Subcutaneous abdominal adipose tissue (tissue), 5 donors: ENCODE results near the gene OPCML.

ENCODE experiments used
- H3K27ac ChIP-seq: one replicate; pipeline ENCODE4 v1.7.0; 2013; ENCODE audit warnings: low read depth, mild to moderate bottlenecking, inconsistent platforms, low read length, moderate library complexity
- H3K27me3 ChIP-seq, 5 donors: one replicate each; pipeline ENCODE4 v1.7.0; 2013; ENCODE audit warnings: low read length in 5 of 5, inconsistent platforms in 1 of 5; ENCODE audit not compliant: control insufficient read depth in 5 of 5, insufficient read depth in 4 of 5
- H3K36me3 ChIP-seq, 5 donors: one replicate each; pipeline ENCODE4 v1.7.0; 2013; ENCODE audit warnings: low read length in 5 of 5; ENCODE audit not compliant: control insufficient read depth in 5 of 5, insufficient read depth in 5 of 5
- H3K4me1 ChIP-seq, 5 donors: one replicate each; pipeline ENCODE4 v1.7.0; 2013; ENCODE audit warnings: low read length in 5 of 5, mild to moderate bottlenecking in 3 of 5, moderate library complexity in 1 of 5; ENCODE audit not compliant: control insufficient read depth in 5 of 5, insufficient read depth in 5 of 5
- H3K4me3 ChIP-seq, 5 donors: one replicate each; pipeline ENCODE4 v1.7.0; 2013; ENCODE audit warnings: low read length in 5 of 5, low read depth in 1 of 5
- H3K9ac ChIP-seq, 5 donors: one replicate each; pipeline ENCODE4 v1.7.0; 2013; ENCODE audit warnings: low read length in 5 of 5, mild to moderate bottlenecking in 4 of 5, moderate library complexity in 3 of 5
- H3K9me3 ChIP-seq, 5 donors: one replicate each; pipeline ENCODE4 v1.7.0; 2013; ENCODE audit warnings: low read length in 5 of 5; ENCODE audit not compliant: control insufficient read depth in 5 of 5
- donor health status: healthy.
- donor health status: healthy.
- donor health status: healthy.
- donor health status: healthy.
- donor health status: healthy.

Gene OPCML

DNA sequence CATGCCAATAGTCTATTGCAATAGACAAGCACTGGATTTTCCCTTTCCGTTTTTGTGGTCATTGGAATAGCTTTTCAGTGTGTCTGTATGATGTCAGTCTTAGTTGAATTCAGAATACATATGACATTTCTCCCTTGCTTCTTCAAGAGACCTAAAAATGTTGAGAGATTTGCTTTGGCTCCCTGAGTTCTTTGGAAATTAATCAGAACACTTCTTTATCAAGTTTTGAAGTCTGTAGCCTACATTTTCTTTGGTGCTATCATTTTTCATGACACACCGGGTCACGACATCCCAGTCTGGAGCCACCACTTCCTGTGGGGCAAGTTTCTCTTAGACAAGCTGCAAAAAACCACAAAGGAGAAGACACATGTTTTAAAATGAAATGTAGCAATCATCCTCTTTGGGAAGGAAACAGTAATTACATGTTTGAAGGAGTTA, 847.1 kb downstream of the OPCML start:
- peaks cover 0 to 18% (median 0%) of the 10 kb centered on the region in 5 donors for H3K4me1 ChIP-seq

DNA sequence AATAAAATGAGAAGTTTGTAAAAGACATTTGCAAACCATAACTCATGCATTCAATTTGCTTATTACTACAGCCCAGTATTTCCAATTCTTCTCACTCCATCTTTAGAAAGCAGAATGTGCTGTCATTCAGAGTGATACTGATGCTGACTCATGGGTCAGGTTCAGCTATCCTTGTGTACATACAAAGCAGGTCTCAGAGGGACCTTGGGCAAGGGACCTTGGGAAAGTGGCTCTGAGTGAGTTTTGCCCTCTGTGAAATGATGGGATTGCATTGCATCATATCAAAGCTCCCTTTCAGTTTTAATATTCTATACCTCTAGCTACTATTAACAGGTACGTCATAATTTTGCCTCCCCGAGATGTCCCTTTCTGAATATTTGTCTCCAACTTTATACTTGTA, 848.7 kb downstream of the OPCML start:
- no peak overlapping the region for H3K9ac ChIP-seq
- no peak overlapping the region for H3K27ac ChIP-seq

More for the DNA sequence above, 847.1 kb downstream of the OPCML start:
- Histone ChIP-seq H3K9ac (no peak overlapping the region), H3K36me3 (no peaks in the 10 kb centered on the region), H3K9me3 (peaks cover 0 to 5% (median 0%) of the 10 kb centered on the region in 5 donors), H3K27ac (no peak overlapping the region), H3K4me3 (no peak overlapping the region), H3K27me3 (peaks cover 0 to 4% (median 0%) of the 10 kb centered on the region in 5 donors)

DNA sequence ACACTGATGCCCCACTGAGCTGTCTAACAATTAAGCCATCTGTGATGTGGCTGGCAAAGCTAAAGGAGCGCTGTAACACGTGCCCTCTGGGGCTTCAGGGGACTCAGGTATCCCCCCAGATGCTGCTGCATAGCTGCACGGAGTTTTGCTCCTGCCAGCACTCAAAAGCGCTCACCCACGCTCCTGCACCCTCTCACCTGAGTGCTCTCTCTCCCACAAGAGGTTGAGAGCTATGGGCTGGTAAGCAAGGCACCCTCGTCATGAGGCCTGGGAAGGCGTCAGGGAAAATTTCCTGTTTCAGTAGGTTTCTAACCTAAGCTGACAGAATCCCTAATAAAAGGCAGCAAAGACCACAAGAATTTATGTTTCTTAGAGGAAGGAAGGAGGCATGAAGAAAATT, 850.3 kb downstream of the OPCML start:
- Histone ChIP-seq H3K4me3 (no peak overlapping the region), H3K27me3 (peaks cover 0 to 4% (median 0%) of the 10 kb centered on the region in 5 donors), H3K36me3 (no peaks in the 10 kb centered on the region), H3K9me3 (peaks cover 0 to 7% (median 0%) of the 10 kb centered on the region in 5 donors), H3K9ac (no peak overlapping the region), H3K4me1 (peaks cover 0 to 18% (median 0%) of the 10 kb centered on the region in 5 donors), H3K27ac (no peak overlapping the region)

More for the DNA sequence above, 848.7 kb downstream of the OPCML start:
- Histone ChIP-seq H3K4me3 (no peak overlapping the region), H3K4me1 (peaks cover 0 to 18% (median 0%) of the 10 kb centered on the region in 5 donors), H3K27me3 (peaks cover 0 to 4% (median 0%) of the 10 kb centered on the region in 5 donors), H3K36me3 (no peaks in the 10 kb centered on the region), H3K9me3 (peaks cover 0 to 5% (median 0%) of the 10 kb centered on the region in 5 donors)

GRCh38 chr11:132680584-132680983, 851.7 kb downstream of the OPCML start:
- peaks cover 0 to 7% (median 0%) of the 10 kb centered on the region in 5 donors for H3K9me3 ChIP-seq
- H3K9ac ChIP-seq = no peak overlapping the region
- H3K27ac ChIP-seq = no peak overlapping the region
- no peak overlapping the region for H3K4me3 ChIP-seq
- peaks cover 0 to 6% (median 0%) of the 10 kb centered on the region in 5 donors for H3K4me1 ChIP-seq
- peaks cover 0 to 4% (median 0%) of the 10 kb centered on the region in 5 donors for H3K27me3 ChIP-seq
- H3K36me3 ChIP-seq = no peaks in the 10 kb centered on the region

GRCh38 chr11:132674151-132674550, 858.1 kb downstream of the OPCML start:
- no peaks in the 10 kb centered on the region for H3K27me3 ChIP-seq
- no peak overlapping the region for H3K27ac ChIP-seq
- H3K4me1 ChIP-seq = peaks cover 0 to 25% (median 0%) of the 10 kb centered on the region in 5 donors
- no peak overlapping the region for H3K9ac ChIP-seq
- peaks cover 0 to 7% (median 0%) of the 10 kb centered on the region in 5 donors for H3K9me3 ChIP-seq
- H3K36me3 ChIP-seq = no peaks in the 10 kb centered on the region
- H3K4me3 ChIP-seq = no peak overlapping the region

- H3K4me3 ChIP-seq = no peak overlapping the region
- no peak overlapping the region for H3K27ac ChIP-seq
- no peaks in the 10 kb centered on the region for H3K9me3 ChIP-seq
- no peaks in the 10 kb centered on the region for H3K36me3 ChIP-seq
- H3K9ac ChIP-seq = no peak overlapping the region
- H3K4me1 ChIP-seq = peaks cover 0 to 25% (median 0%) of the 10 kb centered on the region in 5 donors
- no peaks in the 10 kb centered on the region for H3K27me3 ChIP-seq
Observed at GRCh38 chr11:132671851-132672370, 860.4 kb downstream of the OPCML start.

- Histone ChIP-seq H3K27ac (no peak overlapping the region), H3K4me3 (no peak overlapping the region), H3K36me3 (no peaks in the 10 kb centered on the region)
Observed at GRCh38 chr11:132670921-132671675, 861.2 kb downstream of the OPCML start.

DNA sequence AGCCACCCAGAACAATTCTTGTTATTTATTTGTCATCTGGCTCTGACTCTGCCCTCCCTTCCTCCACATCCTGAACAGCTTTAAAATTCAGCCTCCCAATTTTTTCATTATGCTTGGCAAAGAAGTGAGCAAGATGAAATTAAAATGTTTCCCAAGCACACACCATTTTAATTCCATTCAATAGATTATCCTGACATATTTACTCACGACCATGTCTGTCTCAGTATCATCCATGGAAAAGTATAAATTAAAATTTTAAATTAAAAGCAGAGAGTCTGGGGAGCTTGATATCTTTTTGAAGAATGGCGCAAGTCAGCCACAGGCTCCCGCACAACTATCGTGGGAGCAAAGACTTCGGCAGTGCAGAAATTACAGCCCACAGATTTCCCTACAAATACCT, 862.4 kb downstream of the OPCML start:
- Histone ChIP-seq H3K4me3 (no peak overlapping the region), H3K27me3 (no peaks in the 10 kb centered on the region), H3K9me3 (no peaks in the 10 kb centered on the region), H3K27ac (no peak overlapping the region), H3K4me1 (peaks cover 0 to 25% (median 0%) of the 10 kb centered on the region in 5 donors), H3K36me3 (no peaks in the 10 kb centered on the region), H3K9ac (no peak overlapping the region)

More at GRCh38 chr11:132670921-132671675, 861.2 kb downstream of the OPCML start:
- no peaks in the 10 kb centered on the region for H3K9me3 ChIP-seq
- H3K4me1 ChIP-seq = peaks cover 0 to 25% (median 0%) of the 10 kb centered on the region in 5 donors
- H3K9ac ChIP-seq = no peak overlapping the region
- no peaks in the 10 kb centered on the region for H3K27me3 ChIP-seq

DNA sequence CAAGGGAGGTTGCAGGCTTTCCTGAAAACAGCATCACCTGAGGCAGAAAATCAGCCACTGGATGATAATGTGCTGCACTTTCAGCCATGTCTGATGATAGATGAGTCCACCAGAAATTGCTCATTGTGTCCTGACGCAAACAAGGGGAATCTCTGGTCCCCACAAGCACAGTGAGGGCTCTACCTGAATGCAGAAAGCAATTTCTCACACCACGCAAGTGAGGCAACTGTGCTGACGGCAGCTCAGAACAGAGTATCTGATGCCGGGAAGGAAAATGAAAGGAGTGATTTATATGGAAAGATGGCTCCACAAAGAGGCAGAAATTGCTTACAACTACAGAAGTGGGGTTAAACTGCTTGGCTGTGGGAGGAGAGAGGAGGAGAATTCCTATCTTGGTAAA, 867.1 kb downstream of the OPCML start:
- H3K4me3 ChIP-seq = no peak overlapping the region
- H3K4me1 ChIP-seq = no peaks in the 10 kb centered on the region
- H3K9me3 ChIP-seq = no peaks in the 10 kb centered on the region
- H3K27ac ChIP-seq = no peak overlapping the region
- H3K9ac ChIP-seq = no peak overlapping the region
- no peaks in the 10 kb centered on the region for H3K36me3 ChIP-seq
- no peaks in the 10 kb centered on the region for H3K27me3 ChIP-seq

DNA sequence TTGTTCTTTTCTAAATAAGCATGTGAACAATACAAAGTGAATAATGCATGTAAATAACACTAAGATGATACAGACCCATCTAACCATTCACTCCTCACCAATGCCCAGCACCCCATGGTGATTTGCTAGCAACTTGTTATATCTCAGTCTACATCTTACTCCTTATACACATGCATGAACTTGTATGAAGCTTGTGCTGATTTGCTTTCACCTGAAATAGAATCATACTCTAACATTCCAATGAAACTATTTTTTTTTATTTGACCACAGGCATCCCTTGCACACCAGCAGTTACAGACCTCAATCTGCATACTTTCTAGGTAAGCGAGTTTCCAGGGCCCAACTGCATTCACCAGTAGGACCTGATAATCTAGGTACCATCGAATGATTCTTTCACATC, 873.6 kb downstream of the OPCML start:
- Histone ChIP-seq H3K36me3 (no peaks in the 10 kb centered on the region), H3K4me1 (no peaks in the 10 kb centered on the region), H3K9ac (no peak overlapping the region), H3K9me3 (no peaks in the 10 kb centered on the region), H3K27ac (no peak overlapping the region), H3K4me3 (no peak overlapping the region), H3K27me3 (peaks cover 0 to 3% (median 0%) of the 10 kb centered on the region in 5 donors)
